HG03039 (cell line): ENCODE measurements around the gene GNB3.
A peak's percentile ranks its signal among the peaks of the same experiment; 100 is the strongest.

Experiments
- ATAC-seq: cut with Tn5 transposase; IDR thresholded peaks from one replicate; pipeline ENCODE4 v1.9.1; 2021; ENCODE audit warnings: mild to moderate bottlenecking, moderate library complexity; ENCODE audit not compliant: unreplicated experiment

GNB3 gene

DNA sequence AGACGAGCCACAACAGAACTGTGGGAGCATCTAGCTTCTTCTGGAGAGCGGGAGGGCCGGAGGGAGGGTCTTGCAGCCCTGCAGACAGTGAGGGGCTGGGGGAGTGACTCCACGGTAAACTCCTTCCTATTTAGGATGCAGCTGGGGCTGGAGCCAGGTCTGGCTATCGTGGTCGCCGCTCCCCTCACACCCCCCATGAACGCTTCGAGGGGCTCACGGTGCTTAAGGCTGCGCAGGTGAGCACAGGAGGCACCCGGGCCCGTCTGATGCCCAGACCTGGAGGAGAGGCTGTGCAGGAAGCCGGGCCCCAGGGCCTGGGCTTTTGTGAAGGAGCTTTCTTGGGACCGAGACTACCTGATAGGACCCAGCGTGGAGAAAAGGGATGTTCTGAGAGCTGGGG, 3.9 kb upstream of the GNB3 start:
- ATAC-seq: no peak

DNA sequence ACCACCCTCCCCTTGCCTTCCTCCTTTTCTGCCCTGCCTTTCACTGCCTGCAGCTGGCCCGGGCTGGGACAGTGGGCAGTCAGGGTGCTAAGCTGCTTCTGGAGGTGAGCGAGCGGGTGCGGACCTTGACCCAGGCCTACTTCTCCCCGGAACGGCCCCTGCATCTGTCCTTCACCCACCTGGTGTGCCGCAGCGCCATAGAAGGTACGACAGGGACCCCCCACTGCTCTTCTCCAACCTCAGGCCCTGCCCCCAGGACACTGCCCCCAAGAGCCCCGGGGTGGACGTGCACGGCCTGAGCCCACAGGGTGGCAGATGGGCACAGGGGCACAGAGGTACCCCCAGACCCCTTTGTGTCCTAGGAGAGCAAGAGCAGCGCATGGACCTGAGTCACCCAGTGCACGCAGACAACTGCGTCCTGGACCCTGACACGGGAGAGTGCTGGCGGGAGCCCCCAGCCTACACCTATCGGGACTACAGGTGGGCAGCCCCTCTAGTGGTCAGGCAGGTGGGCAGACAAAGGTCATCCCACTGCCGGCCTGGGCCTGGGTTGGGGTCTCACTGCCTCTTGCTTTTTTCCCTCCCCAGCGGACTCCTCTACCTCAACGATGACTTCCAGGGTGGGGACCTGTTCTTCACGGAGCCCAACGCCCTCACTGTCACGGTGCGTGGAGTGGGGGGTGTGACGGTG, 3.2 kb upstream of the GNB3 start:
- no peak for ATAC-seq

DNA sequence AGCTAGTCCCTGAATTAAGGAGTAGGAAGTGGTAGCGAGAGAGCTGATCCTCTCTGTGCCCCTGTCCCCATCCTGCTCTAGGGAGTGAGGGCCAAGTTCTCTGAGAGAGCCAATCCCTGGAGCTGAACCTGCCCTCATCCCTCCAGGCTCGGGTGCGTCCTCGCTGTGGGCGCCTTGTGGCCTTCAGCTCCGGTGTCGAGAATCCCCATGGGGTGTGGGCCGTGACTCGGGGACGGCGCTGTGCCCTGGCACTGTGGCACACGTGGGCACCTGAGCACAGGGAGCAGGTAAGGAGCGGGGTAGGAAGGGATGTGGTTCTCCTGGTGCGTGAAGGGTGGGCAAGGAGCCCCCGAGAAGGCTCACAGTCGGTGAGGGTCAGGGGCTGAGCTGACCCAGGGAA, 1.9 kb upstream of the GNB3 start:
- ATAC-seq: no peak

DNA sequence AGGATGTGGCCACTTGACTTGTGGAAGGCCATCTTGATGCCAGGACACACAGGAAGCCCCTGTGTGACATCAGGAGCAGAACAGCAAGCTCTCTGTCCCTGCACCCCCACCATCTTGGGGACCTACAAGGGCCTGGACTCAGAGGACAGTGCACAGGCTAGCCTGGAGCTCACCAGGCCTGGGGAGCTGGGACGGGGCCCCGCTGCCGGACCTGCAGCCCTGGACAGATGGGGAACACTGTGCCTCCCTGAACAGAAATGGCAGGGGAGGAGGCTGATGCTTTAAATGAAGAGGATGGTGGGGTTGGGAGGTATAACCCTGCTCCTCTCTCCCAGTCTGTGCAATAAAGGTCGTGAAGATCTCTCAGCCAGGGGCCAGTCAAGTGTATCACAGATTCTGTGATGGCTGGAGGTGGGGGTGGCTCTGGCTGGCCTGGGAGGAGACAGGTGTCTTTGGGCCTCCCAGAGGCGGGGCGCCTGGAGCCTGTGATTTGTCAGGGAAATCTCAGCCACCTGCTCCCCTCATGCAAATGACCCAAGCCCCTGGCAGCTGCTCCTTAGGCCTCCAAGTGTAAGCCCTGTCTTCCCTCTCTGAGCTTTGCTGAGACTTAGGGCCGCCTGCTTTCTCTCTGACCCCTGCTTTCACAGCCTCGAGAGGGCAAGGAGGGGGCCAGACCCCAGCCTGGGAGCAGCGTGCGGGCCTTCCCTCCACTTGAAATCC, 1.1 kb upstream of the GNB3 start:
- peak; percentile 61 for ATAC-seq

DNA sequence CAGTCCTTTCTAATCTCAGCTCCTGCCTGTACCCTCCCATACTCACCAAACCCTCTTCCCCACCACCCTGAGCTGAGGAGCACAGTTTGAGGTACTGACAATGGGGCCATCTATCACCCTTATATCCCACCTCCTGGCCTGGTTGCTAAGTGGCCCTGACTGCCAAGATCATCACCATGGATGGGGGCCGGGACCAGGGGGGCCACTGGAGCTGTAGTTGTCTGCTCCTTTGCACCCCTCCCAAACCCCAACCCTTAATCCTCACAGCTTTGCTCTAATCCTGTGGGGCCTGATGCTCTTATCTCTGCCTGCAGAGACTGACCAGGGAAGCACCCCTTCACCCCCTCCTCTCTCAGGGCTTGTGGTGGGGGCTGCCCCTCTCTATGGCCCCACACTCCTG, 395 bp upstream of the GNB3 start:
- ATAC-seq: no peak

DNA sequence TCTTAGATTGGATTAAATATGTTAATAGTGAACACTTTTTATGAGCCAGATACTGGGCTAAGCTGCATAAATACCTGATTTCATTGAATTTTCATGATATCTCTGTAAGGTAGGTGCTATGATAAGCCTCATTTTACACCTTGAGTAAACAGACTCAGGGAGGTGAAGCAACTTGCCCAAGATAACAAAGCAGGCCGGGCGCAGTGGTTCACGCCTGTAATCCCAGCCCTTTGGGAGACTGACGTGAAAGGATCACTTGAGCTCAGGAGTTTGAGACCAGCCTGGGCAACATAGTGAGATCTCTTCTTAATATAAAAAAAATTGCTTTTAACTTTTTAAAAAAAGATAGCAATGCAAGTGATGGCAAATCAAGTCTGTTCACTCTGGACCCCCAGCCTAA, 1.4 kb downstream of the GNB3 start:
- no peak for ATAC-seq

DNA sequence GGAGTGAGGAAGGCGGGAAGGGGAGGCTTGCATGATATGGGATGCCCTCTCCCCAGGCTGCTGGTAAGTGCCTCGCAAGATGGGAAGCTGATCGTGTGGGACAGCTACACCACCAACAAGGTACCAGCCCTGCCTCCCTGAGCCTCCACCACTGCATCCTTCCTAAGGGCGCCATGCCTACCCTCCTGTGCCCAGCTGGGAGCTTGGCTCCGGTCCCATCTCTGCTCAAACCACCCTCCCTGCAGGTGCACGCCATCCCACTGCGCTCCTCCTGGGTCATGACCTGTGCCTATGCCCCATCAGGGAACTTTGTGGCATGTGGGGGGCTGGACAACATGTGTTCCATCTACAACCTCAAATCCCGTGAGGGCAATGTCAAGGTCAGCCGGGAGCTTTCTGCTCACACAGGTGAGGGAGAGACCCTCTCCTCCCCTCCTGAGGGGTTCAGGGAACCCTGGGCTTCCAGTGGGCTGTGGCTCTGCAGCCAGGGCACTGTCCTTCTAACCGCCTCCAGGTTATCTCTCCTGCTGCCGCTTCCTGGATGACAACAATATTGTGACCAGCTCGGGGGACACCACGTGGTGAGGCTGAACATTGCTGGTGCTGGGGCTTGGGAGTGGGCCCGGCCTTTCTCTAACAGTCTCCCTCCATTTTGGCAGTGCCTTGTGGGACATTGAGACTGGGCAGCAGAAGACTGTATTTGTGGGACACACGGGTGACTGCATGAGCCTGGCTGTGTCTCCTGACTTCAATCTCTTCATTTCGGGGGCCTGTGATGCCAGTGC, 2.6 kb downstream of the GNB3 start:
- ATAC-seq: no peak

DNA sequence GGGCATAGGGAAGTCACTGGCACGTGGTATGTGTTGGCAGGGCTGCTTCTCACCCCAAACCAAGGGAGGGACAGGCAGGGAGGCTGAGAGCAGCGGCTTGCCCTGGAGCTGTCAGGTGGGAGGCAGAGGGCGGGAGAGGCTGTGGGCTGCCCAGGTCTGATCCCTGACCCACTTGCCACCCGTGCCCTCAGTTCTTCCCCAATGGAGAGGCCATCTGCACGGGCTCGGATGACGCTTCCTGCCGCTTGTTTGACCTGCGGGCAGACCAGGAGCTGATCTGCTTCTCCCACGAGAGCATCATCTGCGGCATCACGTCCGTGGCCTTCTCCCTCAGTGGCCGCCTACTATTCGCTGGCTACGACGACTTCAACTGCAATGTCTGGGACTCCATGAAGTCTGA, 4.7 kb downstream of the GNB3 start:
- no peak for ATAC-seq

DNA sequence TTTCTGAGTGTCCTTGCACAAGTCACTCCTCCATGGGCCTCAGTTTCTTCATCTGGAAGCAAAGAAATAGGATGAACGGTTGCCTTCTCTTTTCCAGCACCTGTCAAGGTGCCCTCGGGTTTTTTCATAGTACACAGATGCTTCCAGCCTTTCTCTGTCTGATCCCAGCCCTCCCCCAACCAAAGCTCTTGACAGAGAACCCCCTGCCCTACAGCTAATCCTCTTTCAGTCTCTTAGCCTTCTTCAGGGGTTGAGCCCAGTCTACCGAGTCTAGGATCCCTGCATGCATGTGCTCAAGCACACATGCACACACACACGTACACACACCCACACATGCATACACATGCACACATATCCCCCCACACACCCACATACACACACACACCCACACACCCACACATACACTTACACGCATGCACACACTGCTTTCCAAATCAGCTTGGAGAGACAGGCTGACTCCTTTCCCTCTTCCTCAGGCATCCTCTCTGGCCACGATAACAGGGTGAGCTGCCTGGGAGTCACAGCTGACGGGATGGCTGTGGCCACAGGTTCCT, 5.7 kb downstream of the GNB3 start:
- ATAC-seq: no peak

DNA sequence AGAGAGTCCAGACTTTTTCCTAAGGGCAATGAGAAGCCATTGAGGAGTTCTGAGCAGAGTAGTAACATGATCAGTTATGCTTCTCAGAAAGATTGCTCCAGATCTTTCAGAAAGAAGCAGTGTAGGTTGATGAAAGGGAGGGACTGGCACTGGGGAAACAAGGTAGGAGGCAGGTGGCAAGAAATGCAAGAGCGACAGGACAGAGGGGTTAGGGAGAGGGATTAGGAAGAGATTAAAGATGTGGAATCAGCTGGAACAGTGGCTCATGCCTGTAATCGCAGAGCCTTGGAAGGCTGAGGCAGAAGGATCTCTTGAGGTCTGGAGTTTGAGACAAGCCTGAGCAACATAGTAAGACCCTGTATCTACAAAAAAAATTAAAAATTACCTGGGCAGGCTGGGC, 7.0 kb downstream of the GNB3 start:
- no peak for ATAC-seq

DNA sequence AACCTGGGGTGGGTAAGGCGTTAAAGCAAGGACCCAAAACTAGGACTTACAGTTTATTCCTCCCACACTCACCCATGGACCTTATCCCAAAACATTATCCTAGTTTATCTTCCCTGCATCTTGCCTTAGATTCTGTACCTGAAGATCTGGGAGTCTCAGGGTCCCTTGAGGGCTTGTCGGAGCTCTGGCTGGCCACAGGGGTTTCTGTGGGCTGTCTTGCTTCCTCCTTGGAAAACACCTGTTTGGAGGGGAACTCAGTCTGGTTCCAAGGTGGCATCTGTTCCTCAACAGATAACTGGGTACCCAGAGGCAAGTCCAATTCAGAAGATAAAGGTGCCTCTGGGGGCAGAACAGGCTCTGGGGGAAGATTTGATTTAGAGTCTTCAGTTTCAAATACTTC, 8.7 kb downstream of the GNB3 start:
- ATAC-seq: no peak

DNA sequence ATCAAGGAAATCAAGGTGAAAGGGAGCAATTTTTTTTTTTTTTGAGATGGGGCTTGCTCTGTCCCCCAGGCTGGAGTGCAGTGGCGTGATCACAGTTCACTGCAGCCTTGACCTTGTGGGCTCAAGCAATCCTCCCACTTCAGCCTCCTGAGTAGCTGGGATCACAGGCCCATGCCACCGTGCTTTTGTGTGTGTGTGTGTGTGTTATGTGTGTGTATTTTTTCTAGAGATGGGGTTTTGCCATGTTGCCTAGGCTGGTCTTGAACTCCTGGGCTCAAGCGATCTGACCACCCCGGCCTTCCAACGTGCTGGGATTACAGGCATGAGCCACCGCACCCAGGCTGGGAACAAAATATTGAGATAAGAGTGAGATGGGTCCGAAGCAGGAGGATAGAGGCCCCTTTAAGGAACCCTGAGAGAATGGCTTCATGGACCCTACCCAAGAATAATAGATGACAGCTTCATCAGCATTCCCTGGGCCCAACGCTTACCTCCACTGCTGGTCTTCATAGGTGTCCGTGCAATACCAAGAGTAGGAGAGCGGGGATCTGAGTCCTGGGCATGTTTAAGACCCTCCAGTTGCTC, 9.3 kb downstream of the GNB3 start:
- no peak for ATAC-seq

DNA sequence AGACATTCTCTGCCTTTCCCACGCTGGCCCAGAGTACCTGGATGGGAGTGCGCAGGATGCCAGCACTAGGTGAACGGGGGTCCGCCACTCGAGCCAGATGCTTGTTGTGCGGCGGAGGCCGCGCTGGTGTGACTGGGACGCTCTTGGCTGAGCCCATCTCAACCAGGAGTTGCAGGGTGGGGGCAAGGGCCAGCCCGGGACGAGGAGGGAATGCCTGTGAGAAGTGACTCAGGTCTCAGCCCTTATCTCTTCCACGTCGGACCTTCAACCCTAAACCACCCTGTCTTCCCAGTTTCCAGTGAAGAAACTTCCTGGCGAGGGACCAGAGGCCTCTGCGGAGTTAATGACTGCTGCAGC, 10.0 kb downstream of the GNB3 start:
- no peak for ATAC-seq

DNA sequence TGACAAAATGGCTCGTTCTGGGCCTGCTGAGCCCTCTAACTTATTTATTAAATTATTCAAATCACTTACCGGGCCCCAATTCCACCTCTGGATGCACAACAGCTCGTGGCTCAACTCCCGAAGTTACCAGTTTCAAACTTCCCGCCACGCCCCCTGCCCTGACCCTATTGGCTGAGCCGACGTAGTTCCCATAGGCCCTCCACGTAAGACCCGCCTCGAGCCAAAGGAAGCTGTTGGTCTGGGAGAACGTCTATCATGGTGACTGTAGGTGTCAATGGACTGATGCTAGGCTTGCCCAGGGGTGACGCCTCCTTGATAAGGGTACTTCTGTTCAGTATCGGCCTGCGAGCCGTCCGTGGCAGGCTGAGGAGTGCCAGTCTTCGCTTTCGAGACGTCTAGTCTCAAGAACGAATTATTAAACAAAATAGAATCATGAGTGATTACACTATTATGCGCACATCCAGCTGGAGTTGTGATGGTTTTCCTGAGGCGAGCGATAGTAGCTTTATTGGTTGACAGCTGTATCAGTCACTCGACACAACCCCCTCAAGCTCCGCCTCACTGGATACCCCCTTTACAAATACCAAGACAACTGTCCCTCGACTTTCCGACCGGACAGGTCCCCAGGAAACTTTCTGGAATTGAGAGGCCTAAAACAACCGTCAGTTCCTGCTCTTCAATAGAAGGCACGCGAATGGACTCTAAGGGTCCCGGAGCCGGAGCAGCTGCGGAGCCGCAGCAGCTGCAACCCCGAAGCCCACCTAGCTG, 10.6 kb downstream of the GNB3 start, which contains the start of gene CDCA3:
TSS of gene CDCA3 (minus strand) at position 134 of the 768 bp plus-strand sequence. CDS start 334 bp downstream, outside the sequence.
- peak; percentile 44 for ATAC-seq

DNA sequence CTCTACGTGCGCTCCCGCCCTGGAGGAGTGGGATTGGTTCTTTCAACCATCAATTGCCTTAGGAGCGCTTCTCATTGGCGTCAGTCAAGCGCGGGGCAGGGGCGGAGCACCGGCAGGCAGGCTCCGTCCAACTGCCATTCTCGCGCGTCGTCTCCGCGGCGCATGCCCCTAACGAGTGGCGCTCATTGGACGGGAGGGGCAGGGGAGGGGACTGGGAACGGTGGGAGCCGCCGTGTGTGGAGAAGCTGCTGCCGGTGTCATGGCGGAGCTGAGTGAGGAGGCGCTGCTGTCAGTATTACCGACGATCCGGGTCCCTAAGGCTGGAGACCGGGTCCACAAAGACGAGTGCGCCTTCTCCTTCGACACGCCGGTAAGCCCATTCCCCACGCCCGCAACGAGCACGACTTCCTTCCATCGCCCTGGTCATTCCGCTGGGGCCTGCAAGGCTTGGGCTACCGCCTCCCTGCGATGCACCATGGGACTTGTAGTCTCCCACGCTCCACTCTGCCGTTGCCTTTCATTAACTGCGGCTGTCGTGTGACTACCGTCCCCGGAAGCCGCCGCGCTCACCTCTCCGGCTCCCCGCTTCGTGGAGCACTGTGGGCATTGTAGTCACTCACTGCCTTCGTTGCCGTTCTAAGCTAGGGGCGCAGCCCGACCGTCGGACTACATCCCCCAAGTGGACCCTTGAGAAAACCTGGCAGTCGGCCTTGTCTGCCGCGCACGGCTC, 11.4 kb downstream of the GNB3 start, which contains the start of gene USP5:
TSS of gene USP5 (plus strand) at position 230 of the 730 bp plus-strand sequence. CDS start at position 260, 30 bp downstream.
- peak; percentile 63 for ATAC-seq

DNA sequence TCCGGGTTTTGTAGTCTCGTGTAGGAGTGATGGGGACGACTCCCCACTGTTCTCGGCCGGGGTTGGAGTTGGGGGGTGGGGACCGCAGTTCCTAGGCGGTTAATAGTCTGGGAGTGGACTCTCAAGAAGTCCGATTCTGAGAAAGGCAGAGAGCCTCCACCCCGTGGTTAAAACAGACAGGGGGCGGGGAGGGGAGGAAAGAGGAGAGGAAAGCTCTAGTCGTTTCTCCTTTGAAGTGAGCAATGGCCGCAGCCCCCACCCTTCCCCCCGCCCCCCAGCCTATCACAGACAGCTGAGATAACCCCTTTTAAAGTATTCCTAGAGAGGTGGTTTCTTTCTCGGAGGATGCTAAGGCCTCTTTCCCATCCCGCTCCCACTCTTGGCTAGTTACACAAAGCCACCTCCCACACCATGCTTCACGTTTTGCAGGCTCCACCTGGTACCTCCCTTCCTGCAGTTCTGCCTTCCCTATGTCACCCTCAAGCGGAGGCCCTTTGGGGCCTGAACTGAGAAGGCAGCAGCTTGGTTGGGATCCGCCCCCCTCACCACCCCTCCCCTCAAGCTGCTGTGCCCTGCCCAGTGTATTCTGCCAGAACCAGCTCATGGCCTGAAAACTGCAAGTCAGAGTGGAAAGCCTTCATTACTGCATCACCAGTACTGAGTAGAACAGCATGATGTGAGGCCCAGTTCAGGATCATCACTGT, 12.1 kb downstream of the GNB3 start:
- ATAC-seq: no peak

DNA sequence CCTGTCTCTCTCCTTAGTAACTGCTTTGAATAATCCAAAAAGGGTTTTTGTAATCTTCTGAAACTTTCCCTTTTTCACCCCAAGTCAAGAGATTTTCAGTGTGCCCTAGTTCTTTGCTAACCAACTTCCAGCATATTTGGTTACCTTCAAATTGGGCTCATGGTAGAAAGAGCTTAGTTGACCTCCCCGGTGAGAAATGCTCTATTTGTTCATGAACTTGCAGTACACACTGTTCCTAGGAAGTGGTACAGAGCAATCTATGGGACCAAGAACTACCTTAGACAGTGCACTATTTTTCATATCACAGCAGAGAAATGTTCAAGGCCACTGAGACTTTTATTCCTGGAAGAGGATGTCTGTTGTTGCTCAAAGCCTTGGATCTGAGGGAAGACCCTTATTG, 12.9 kb downstream of the GNB3 start:
- ATAC-seq: no peak

DNA sequence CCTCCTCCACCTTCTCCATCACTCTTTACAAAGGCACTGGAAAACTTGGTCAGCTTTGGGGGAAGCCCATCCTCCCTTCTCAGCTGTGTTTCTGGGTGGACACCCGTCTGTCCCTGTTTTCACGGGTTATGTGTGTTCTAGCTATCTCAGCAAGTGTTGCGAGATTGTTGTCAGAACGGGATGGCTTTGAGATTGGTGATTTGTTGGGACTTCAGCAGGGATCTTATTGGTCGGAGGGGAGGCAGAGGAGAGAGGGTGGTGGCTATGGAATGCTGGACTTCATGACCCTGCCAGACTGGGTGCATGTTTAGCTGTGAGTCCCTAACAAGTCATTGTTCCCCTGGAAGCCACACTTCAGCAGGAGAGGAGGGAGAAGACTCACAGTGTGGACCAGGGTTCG, 13.3 kb downstream of the GNB3 start:
- no peak for ATAC-seq

DNA sequence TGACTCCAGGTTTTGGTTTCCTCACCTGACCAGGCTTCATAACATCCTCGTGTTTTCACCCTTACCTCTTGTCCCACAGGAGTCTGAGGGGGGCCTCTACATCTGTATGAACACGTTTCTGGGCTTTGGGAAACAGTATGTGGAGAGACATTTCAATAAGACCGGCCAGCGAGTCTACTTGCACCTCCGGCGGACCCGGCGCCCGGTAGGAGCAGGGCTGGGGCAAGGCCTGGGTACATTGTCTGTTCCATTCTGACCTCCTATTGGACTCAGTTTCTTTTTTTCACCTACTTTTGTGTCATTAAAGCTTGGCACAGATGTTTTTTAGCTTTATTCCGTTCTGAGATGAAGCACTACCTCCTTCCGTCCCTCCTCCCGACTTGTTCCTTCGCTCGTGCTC, 14.6 kb downstream of the GNB3 start:
- ATAC-seq: no peak
